Breast epithelium (tissue), 4 donors: ENCODE measurements around the gene GCLC. TPM values are rescaled to one million over a fixed set of nuclear protein-coding genes. Genes with fewer than 3 reads are reported as not detected.

Experiments used
- DNase-seq, 2 donors: peaks; one replicate each; pipeline ENCODE4 v3.0.0-alpha.2; 2019; ENCODE audit warnings: low spot score in 2 of 2
- H3K27ac ChIP-seq, 2 donors: fragments of 200-600 bp; sonication (generic) in 1 of 2; one replicate each; pipeline ENCODE4 v1.5.1; 2016 to 2019; ENCODE audit warnings: mild to moderate bottlenecking in 1 of 2
- H3K27me3 ChIP-seq, 2 donors: fragments of 200-600 bp; sonication (generic) in 1 of 2; one replicate each; pipeline versions ENCODE4 v1.5.1 to v1.6.0; 2017 to 2019; ENCODE audit warnings: control low read depth in 1 of 2, mild to moderate bottlenecking in 1 of 2
- H3K36me3 ChIP-seq: fragments of 200-600 bp; one replicate; pipeline ENCODE4 v1.5.1; 2019
- H3K4me1 ChIP-seq, 2 donors: fragments of 200-600 bp; sonication (generic); one replicate each; pipeline ENCODE4 v1.5.1; 2016 to 2019; ENCODE audit warnings: control low read depth in 1 of 2
- H3K4me3 ChIP-seq, 3 donors: fragments of 200-600 bp; sonication (generic); 1 replicate in 2 of 3; 2 replicates in 1 of 3; pipeline ENCODE4 v1.5.1; 2016 to 2019; ENCODE audit warnings: mild to moderate bottlenecking in 3 of 3, moderate library complexity in 2 of 3
- H3K9me3 ChIP-seq, 2 donors: fragments of 200-600 bp; sonication (generic) in 1 of 2; one replicate each; pipeline ENCODE4 v1.5.1; 2016 to 2019; ENCODE audit warnings: control low read depth in 1 of 2
- CTCF ChIP-seq, 3 donors: fragments of 450-650 bp; IDR thresholded peaks; one replicate each; pipeline ENCODE4 v1.5.1; 2016 to 2017; ENCODE audit warnings: antibody characterized with exemption in 3 of 3, mild to moderate bottlenecking in 3 of 3, moderate library complexity in 3 of 3
- POLR2A ChIP-seq: fragments of 450-650 bp; IDR thresholded peaks from one replicate; pipeline ENCODE4 v1.6.1; 2016; ENCODE audit warnings: antibody characterized with exemption, mild to moderate bottlenecking, moderate library complexity
- POLR2AphosphoS5 ChIP-seq, 3 donors: sonication (generic); formaldehyde crosslinking; IDR thresholded peaks; one replicate each; pipeline ENCODE4 v1.6.1; 2017; ENCODE audit warnings: antibody characterized with exemption in 3 of 3
- intact Hi-C: fragments of 100-400 bp; cut with DNase I; formaldehyde crosslinking; loops from one replicate; pipeline ENCODE4 v1.15.1; 2023; ENCODE audit warnings: low total_unique reads
- total RNA-seq, 3 donors: library from RNA; depleted of rRNA; stranded (reverse); fragments of >200 nt; gene quantifications; one replicate each; pipeline ENCODE4 v1.1.0, GENCODE V29; 2016

The GCLC gene
- total RNA-seq, 3 donors from 2014 or later, result 33.8 to 50.6 (median 39.0) TPM

- H3K36me3 ChIP-seq, result peaks cover 7% of the 10 kb centered on the region
- TF ChIP-seq POLR2A (no peak), POLR2AphosphoS5 (IDR thresholded peaks at IDR 0.05) (no peak), CTCF (IDR thresholded peaks at IDR 0.05) (no peak)
- H3K27ac ChIP-seq, result no peak overlapping the region
- DNase-seq, result no peak
- H3K4me3 ChIP-seq, result no peak overlapping the region
- H3K9me3 ChIP-seq, result no peaks in the 10 kb centered on the region
- H3K4me1 ChIP-seq, result no peaks in the 10 kb centered on the region
- no peaks in the 10 kb centered on the region for H3K27me3 ChIP-seq
- intact Hi-C loops, result no loop called here
Observed at GRCh38 chr6:53504512-53504911, 40.4 kb downstream of the GCLC start.

DNA sequence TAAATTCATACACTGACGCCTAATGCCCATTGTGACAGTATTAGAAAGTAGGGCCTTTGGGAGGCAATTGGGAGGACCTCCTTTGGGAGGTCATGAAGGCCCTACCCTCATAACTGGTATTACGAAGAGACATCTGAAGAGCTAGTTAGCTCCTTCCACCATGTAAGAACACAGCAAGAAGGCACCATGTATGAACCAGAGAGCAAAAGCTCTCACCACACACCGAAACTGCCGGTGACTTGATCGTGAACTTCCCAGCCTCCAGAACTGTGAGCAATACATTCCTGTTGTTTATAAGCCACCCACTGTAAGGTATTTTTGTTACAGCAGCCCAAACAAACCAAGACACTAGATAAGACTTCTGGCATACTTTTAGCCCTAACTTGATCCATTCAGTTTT, 41.8 kb downstream of the GCLC start:
- no peak for DNase-seq
- no peaks in the 10 kb centered on the region for H3K9me3 ChIP-seq
- H3K36me3 ChIP-seq, result no peaks in the 10 kb centered on the region
- no peaks in the 10 kb centered on the region for H3K4me1 ChIP-seq
- H3K27ac ChIP-seq, result no peak overlapping the region
- H3K27me3 ChIP-seq, result no peaks in the 10 kb centered on the region
- no peak overlapping the region for H3K4me3 ChIP-seq
- no peak for TF ChIP-seq POLR2AphosphoS5 (IDR thresholded peaks at IDR 0.05)
- no peak for TF ChIP-seq CTCF (IDR thresholded peaks at IDR 0.05)
- intact Hi-C loops, result no loop called here

- no peaks in the 10 kb centered on the region for H3K4me1 ChIP-seq
- no peaks in the 10 kb centered on the region for H3K36me3 ChIP-seq
- H3K4me3 ChIP-seq, result no peak overlapping the region
- TF ChIP-seq POLR2AphosphoS5 (IDR thresholded peaks at IDR 0.05) (no peak), POLR2A (no peak), CTCF (IDR thresholded peaks at IDR 0.05) (no peak)
- no peak overlapping the region for H3K27ac ChIP-seq
- DNase-seq, result no peak
- H3K27me3 ChIP-seq, result no peaks in the 10 kb centered on the region
- intact Hi-C loops, result no loop called here
- H3K9me3 ChIP-seq, result no peaks in the 10 kb centered on the region
Observed at GRCh38 chr6:53501432-53501831, 43.5 kb downstream of the GCLC start.

DNA sequence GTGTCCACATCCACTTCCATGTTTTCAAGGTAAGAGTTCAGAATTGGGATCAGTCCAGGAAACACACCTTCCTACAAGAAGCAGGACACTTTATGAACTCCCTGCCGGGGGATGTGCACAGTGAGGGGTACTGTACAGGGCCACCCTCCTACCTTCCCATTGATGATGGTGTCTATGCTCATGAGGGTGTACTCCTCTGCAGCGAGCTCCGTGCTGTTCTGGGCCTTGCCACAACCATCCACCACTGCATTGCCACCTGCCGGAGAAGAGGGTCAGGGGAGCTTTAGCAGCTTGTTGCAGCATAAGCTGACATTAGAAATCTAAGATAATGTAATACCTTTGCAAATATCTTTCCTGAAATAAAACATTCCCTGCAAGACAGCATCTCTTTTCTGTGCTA, 44.8 kb downstream of the GCLC start:
- no peak for DNase-seq
- no peak for TF ChIP-seq POLR2AphosphoS5 (IDR thresholded peaks at IDR 0.05)
- TF ChIP-seq POLR2A, result no peak
- no peak for TF ChIP-seq CTCF (IDR thresholded peaks at IDR 0.05)
- intact Hi-C loops, result no loop called here
- Histone ChIP-seq H3K4me3 (no peak overlapping the region), H3K4me1 (no peaks in the 10 kb centered on the region), H3K9me3 (no peaks in the 10 kb centered on the region), H3K27ac (no peak overlapping the region), H3K36me3 (no peaks in the 10 kb centered on the region), H3K27me3 (no peaks in the 10 kb centered on the region)

- Histone ChIP-seq H3K4me3 (no peak overlapping the region), H3K9me3 (no peaks in the 10 kb centered on the region), H3K4me1 (no peaks in the 10 kb centered on the region), H3K27me3 (no peaks in the 10 kb centered on the region), H3K27ac (no peak overlapping the region), H3K36me3 (no peaks in the 10 kb centered on the region)
- no peak for DNase-seq
- no peak for TF ChIP-seq POLR2AphosphoS5 (IDR thresholded peaks at IDR 0.05)
- no peak for TF ChIP-seq POLR2A
- no peak for TF ChIP-seq CTCF (IDR thresholded peaks at IDR 0.05)
- intact Hi-C loops, result loop anchor here (10.0 kb wide), 1 partner anchor 226 kb away; no protein-coding TSS in a partner anchor
Observed at GRCh38 chr6:53499094-53499493, 45.8 kb downstream of the GCLC start.
